Stimulated activated CD8-positive, alpha-beta memory T cell treated with anti-CD3 and anti-CD28 coated beads, Interleukin-12 subunit alpha, Interleukin-12 subunit beta, amount 100 ng/mL, for 24 hours (primary cell): ENCODE measurements around the gene TFRC.
"Not testable (repeated sequence)": the region's sequence is repeated elsewhere in the genome, so short reads cannot be mapped to it uniquely, and the experiment has no call there.

ENCODE experiments used
- DNase-seq: peaks from one replicate; pipeline ENCODE4 v3.0.0-alpha.2; 2020; ENCODE audit errors: extremely low read depth

TFRC gene

DNA sequence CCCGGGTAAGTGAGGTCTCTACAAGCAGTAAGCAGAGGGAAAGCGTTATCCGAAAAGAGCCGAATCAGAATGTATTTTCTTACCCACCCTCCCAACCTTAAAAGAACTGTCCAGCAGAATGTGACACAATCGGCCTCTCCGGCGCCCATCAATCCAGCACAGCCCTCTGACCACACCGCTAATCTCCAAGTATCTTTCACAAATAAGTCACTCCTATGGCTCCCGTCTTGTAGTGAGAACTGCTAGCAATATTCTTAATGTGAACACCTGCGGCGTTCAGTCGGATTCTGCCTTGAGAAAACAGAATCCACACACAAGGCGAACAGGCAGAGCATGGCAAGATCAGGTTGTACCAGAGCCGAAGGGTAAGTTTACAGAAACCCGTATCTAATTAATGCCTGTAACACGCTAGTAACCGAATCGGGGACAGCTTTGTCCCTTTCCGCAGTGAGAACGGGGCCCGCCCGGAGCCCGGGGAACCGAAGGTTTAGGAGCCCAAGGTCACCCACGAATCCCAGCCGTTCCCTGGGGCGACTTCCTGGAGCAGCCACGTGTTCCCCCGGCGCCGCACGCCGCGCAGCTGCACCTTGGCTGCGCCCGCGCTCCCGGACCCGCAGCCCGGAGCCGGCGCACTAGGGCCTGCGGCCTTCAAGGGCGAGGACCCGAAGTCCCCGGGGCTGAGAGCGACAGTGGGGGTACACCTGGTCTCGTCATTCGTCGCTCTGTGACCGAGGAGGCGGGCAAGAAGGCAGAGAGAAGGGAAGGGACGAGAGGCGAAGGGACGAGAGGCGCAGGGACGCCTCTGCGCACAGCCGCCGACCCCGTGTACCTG is 672 bp downstream of the TFRC start:
- DNase-seq = peak; percentile 19

DNA sequence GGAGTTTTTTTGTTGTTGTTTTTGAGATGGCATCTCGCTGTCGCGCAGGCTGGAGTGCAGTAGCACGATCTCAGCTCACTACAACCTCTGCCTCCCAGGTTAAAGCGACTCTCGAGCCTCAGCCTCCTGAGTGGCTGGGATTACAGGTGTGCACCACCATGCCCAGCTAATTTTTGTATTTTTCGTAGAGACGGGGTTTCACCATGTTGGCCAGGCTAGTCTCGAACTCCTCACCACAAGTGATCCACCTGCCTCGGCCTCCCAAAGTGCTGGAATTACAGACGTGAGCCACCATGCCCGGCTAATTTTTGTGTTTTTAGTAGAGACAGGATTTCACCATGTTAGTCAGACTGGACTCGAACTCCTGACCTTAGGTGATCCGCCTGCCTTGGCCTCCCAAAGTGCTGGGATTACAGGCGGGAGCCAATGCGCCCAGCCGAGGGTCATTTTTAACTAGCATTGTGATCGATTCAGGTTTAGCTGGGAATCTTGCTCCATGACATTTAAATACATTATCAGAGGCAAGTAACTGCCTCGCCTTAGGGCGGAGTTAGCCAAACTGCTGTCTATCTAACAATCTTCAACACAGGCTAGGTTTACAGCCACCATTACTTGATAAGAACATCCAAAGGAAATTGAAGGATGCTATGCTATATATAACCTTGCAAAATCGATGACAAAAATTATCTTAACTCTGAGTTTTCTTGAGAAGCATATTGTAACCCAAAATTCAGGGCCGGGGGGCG is 1.6 kb downstream of the TFRC start:
- DNase-seq = not testable (repeated sequence)

DNA sequence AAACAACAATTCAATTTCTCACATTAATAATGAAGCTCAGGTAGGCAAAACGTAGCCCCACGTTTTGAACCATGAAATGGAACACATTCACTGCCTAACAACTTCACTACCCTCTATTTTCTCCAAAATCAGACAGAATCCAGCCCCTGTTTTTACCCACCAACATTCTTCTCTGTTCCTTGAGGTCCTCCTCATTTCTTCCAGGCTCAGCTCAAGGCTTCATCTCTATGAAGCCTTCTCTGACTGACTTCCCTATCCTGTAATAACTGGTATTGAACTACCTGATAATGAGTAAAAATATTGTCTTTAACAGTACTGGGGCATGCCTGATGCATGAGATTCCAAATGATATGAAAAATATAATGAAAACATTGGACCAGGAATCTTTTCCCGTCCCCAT is 2.2 kb downstream of the TFRC start:
- DNase-seq = no peak

DNA sequence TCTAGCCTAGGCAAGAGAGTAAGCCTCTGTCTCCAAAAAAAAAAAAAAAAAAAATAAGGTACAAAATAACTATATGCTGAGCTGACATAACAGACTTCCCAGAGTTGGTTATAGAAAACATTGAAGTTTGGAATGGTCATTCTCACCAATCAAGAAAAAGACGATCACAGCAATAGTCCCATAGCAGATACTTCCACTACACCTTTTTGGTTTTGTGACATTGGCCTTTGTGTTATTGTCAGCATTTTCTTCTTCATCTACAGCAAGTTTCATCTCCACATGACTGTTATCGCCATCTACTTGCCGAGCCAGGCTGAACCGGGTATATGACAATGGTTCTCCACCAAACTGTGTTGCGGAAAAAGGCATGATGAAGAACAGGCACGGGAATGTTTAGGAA is 6.9 kb downstream of the TFRC start:
- DNase-seq = no peak

DNA sequence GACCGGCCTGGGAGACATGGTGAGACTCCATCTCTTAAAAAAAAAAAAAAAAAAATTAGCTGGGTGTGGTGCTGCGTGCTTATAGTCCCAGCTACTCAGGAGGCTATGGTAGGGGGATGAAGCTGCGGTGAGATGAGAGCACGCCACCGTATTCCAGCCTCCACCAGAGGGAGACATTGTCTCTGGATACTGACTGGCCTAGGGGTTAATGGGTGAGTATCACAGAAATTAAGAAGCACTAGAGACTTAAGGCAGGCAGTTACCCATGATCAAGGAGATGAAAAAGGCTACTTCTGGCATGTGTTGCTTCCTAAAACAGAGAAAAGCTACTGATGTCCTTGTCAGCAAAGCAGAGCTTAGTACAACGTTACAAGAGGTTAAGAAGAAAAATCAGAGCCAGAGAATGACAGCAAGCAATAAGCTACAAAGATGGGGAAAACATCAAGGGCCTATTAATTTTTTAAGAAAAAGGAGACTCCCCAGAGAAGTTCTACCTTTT is 8.6 kb downstream of the TFRC start:
- no peak for DNase-seq

DNA sequence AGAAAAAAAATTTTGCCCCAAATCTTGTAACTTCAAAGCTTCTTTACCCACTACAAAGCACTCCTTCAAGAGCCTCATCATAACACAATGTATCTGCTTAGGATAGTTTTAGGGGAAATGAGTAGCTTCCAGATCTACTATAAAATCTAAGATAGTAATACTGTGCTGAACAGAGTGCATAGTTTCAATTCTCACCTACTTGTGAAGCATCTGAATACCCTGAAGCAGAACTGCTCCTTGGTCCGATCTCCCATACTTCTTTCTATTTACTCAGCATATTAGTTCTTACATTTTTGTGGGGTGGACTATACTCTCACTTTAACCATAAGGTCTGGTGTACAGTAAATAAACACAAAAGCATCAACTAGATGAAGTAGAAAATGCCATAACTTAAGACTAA is 9.6 kb downstream of the TFRC start:
- DNase-seq = no peak

DNA sequence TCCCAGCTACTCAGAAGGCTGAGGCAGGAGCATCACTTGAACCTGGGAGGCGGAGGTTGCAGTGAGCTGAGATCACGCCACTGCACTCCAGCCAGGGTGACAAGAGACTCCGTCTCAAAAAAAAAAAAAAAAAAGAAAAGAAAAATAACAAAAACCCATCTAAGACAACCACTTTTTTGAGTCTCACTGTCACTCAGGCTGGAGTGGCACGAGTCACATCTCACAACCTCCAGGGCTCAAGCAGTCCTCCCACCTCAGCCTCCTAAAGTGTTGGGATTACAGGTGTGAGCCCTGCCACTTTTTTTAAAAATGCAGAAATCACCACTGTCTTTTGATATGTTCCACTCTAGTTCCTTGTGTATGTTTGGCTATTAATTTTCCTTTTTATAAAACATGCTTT is 13.1 kb downstream of the TFRC start:
- not testable (repeated sequence) for DNase-seq

DNA sequence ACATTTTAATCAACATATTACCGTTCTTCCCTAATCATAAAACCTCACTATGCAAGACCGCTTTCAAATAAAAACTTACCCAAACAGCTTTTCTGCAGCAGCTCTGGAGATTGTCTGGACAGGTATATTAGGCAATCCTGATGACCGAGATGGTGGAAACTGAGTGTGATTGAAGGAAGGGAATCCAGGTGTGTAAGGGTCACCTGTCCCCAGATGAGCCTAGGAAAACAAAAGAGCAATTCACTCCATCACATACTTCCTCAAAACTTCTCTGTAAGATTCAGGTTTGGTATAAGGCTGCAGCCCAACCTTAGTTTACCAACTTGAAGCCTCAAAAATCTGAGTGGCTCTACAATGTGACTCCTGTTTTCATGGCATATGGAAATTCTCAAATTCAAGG is 14.5 kb downstream of the TFRC start:
- no peak for DNase-seq

DNA sequence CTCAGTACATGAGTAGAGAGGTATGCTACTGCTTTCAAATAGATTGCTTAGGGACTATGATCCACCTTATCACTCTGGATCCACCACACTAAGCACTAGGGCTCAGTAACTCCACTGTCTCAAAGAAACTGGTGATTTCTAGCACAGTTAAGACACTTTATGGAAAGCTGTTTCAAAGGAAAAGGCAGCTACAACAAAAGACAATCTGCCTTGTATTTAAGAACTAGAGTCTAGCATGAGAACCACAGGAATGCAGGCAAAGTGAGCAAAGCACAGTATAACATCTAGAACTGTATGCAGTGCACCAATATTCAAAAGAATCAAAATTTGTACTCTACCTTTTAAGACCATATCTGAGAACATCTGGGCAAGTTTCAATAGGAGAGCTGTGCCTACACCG is 17.9 kb downstream of the TFRC start:
- no peak for DNase-seq

DNA sequence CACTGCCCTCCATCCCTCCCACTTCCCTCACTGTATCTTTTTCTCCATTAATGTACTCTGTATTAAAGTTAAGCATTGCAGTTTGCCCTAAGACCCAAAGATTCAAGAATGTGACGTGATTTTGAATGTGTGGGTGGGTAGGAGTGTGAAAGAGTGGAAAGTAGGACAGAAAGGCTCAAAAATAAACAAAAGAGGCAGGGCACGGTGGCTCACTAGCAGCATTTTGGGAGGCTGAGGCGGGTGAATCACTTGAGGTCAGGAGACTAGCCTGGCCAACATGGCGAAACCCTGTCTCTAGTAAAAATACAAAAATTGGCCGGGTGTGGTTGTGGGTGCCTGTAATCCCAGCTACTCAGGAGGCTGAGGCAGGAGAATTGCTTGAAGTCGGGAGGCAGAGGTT is 18.4 kb downstream of the TFRC start:
- DNase-seq = no peak

DNA sequence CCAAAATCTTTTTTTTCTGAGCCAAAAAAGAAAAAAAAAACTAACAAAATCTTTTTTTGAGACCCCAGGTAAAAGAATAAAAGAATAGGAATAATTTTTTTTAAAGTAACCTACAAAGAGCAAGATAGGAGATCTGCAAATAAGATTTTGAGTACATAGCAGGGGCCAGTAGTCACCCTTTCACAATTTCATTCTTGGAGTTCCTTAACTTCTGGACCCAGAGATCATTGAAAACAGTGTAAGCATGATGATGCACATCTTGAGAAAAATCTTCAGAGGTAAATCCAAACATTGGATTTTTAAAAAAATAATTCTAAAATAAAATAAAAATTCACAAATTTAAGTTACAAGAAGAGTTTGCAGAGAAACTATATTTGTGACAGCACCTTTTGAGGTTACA is 18.8 kb downstream of the TFRC start:
- DNase-seq = no peak

DNA sequence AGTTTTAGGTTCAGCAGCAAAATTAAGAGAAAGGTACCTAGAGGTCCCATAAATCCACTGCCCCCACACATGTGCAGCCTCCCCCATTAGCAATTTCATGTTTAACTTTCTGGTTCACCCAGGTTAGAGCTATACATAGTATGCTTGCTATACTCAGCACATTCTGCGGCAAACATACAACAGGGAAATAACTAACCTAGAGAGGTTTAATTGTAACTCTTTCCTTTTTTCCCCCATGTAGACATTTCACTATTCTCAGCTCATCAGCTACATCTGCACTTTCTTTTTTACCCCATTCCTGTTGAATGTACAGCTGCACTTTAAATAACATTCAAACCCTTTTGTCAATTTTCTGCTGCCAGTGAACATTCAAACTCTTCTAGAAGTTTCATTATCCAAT is 21.1 kb downstream of the TFRC start:
- DNase-seq = no peak

DNA sequence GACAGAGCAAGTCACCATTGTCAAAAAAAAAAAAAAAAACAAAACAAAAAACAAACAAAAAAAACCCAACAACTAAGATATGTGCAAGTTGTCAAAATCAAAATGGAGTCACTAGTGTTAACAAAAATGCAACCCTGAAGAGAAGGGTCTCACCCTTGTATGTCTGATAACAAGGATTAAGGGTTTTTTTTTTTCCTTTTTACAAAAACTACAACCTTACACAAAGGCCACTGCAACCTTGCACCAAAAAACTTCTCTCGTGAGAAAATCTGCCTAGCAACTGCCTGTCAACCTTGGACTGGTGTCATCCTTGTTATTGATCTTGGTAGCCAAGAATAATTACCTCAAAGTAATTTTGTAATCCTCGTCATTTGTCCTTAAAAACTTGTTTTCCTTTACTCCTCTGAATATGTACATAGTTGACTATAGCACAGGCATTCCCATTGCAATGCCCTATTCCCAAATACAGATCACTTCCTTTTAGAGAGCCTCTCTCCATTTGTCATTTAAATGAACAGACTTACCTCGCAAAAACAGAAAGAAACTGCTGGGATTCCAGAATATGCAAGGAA is 24.0 kb downstream of the TFRC start:
- no peak for DNase-seq

DNA sequence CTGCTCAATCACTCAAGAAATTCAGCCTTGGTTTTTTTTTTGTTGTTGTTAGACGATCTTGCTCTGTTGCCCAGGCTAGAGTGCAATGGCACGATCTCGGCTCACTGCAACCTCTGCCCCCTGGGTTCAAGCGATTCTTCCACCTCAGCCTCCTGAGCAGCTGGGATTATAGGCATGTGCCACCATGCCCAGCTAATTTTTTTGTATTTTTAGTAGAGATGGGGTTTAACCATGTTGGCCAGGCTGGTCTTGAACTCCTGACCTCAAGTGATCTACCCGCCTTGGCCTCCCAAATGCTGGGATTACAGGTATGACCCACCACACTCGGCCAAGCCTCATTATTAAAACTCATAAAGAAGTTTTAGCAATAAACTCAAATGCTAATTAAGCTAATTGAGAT is 25.5 kb downstream of the TFRC start:
- not testable (repeated sequence) for DNase-seq

DNA sequence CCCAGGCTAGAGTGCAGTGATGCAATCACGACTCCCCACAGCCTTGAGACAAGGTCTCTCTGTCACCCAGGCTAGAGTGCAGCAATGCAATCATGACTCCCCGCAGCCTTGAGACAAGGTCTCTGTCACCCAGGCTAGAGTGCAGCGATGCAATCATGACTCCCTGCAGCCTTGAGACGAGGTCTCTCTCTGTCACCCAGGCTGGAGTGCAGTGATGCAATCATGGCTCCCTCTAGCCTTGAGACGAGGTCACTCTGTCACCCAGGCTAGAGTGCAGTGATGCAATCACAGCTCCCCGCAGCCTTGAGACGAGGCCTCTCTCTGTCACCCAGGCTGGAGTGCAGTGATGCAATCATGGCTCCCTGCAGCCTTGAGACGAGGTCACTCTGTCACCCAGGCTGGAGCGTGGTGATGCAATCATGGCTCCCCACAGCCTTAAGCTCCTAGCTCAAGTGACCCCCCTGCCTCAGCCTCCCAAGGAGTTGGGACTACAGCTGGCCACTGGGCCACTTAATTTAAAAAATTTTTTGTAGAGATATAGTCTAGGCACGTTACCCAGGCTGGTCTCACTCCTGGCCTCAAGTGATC is 26.1 kb downstream of the TFRC start:
- DNase-seq = no peak

DNA sequence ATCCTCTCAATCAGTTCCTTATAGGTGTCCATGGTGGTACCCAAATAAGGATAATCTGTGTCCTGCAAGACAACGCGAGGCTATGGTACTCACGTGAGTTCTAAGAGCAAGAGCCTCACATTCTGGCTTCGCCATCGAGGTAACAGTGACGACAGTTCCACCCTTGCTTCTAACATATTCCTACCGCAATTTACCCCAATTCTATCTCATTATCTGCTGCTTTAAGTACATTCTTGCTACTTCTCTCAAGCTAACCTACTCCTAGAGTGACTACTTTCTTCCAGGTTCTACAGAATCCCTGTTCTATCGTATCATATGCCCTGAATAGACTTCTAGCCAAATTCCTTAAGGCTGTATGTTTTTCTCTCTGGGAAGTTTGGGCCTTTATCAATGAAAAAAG is 26.6 kb downstream of the TFRC start:
- DNase-seq = no peak

DNA sequence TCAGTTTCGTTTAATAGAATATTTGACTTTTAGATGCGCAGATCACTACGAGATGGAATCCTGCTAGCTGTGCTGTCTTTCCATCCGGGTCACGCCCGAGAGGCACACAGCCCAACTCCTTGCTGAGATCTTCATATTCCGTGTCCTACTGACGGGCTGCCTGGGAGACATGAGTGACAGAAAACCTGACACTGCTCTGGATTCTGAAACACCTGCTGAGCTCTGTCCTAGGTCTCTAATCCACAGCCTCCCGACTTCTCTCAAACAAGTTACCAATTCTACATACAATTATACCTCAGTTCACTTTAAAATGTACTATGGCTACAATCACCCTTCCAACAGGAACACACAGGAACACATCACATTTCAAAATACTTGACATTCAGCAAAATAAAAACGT is 27.2 kb downstream of the TFRC start:
- DNase-seq = no peak

DNA sequence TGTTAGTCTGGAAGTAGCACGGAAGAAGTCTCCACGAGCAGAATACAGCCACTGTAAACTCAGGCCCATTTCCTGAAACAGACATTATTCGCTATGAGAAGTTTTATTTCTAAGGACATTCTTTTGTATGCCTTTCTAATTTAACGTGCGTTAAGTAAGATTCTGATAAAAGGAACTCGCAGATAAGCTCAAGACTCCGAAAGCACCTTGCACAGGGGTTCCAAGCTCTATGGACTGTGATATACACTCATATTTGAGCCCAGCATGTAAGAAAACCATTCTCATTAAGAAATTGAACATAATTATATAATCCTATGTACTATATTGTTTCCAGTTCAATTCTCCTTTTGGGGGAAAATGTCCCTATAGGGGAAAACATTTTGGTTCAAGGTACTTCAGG is 28.4 kb downstream of the TFRC start:
- no peak for DNase-seq

DNA sequence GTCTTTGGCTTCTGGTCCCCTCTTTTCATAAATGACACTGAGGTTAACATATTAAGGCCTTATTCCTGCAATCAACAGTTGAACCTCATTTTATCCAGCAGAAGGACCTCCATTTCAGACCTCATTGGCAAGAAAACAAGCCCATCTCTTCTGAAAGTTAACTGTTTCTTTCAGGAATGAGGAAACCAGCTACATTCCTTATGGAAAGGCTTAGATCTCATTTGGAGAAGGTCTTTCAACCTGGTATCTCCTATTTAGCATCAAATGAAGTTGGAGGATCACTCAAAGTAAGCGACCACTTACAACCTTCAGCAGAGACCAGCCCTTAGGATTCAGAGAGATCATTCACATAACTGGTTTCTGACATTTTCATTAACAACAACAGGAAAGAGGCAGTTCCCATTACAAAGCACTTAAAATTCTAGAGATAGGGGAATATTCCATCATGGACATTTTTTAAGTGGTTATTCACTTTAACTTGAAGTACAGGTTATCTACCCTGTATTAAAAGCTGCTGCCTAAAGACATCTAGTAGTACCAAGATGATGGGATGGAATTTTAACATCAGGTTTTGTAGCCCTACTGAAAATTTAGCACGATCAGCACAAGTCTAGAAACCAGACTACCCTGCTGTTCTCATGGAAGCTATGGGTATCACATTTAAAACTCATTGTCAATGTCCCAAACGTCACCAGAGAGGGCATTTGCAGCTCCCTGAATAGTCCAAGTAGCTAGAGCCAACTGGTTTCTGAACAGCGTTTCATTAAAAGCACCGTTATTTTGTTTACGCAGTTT is 30.4 kb downstream of the TFRC start:
- no peak for DNase-seq

DNA sequence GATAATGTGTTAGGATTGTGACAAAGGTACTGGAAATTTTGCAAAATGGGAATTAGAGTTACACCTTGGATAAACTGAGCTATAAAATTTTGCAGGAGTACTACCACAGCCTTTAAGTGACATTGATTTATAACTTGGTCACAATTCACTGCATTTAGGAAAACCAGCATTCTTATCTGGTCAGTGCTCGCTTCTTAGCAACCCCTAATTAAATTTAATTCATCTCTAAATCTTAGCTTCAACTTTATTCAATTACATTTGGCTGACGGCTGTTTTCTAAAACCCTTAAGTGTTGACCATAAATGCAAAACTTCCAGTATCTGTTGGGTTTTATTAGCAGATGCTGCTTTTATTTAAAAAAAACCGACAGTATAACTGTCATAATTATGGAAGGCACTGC is 31.3 kb downstream of the TFRC start:
- no peak for DNase-seq

DNA sequence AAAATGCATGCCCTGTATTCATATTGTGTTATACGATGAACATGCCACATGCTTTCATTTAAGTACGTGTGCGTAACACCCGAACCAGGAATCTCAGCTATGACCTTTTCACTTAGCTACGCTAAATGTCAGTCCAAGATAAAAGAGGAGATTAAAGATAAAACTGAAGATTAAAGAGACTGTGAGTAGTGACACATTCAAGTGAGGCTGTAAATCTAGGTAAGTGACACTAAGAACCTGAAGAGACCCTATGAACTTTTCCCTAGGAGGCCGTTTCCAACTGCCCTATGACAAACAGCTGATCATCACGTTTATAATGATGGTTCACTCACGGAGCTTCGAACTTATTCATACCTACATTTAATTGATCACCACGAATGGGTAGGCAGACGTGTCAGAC is 32.2 kb downstream of the TFRC start:
- no peak for DNase-seq
